ENCODE results near the gene MTF1. TPM values are rescaled to one million over a fixed set of nuclear protein-coding genes. Genes with fewer than 3 reads are reported as not detected.
A peak's percentile ranks its signal among the peaks of the same experiment; 100 is the strongest.
"Not testable (repeated sequence)": the region's sequence is repeated elsewhere in the genome, so short reads cannot be mapped to it uniquely, and the experiment has no call there.

MTF1 gene
- total RNA-seq, 5 donors from 2014 or later (not counting 1 experiment from before 2014, with no cell fraction given) = 23.6 to 29.9 (median 24.9) TPM

GRCh38 chr1:37778654-37779053 is 80.7 kb downstream of the MTF1 start:
- ChIA-PET POLR2A (no interaction called here), CTCF (no interaction called here)
- no peak overlapping the region for H3K27ac Mint-ChIP-seq

GRCh38 chr1:37776946-37777516 is 82.4 kb downstream of the MTF1 start:
- ATAC-seq (replicated peaks in 1 of 4) (no peak), DNase-seq (no peak)
- Mint-ChIP-seq H3K27me3 (peaks cover 19 to 22% of the 10 kb centered on the region in 2 donors), H3K9me3 (peaks cover 0 to 5% (median 0%) of the 10 kb centered on the region in 3 donors), H3K27ac (no peak overlapping the region), H3K4me1 (peaks cover 0 to 3% (median 3%) of the 10 kb centered on the region in 3 donors), H3K36me3 (no peaks in the 10 kb centered on the region), H3K4me3 (no peak overlapping the region)
- WGBS (ENCODE audit: insufficient coverage) = 30% methylated on average over 2 of the region's 4 CpGs
- Histone ChIP-seq H3K4me3 (ENCODE audit: control insufficient read depth in 1 of 2, extremely low read depth in 1 of 2, low read length in 1 of 2) (no peak overlapping the region), H3K27me3 (replicated peaks in 1 of 2; ENCODE audit: control insufficient read depth in 2 of 2, extremely low read depth in 1 of 2, insufficient read depth in 2 of 2, low read length in 1 of 2) (peaks cover 0 to 10% of the 10 kb centered on the region in 2 experiments), H3K36me3 (ENCODE audit: control insufficient read depth in 2 of 2, extremely low read depth in 1 of 2, insufficient read depth in 1 of 2, low read length in 1 of 2) (no peaks in the 10 kb centered on the region), H3K27ac (ENCODE audit: low read length) (no peak overlapping the region), H3K9me3 (no peaks in the 10 kb centered on the region), H3K4me1 (ENCODE audit: control insufficient read depth in 1 of 2, extremely low read depth in 1 of 2, insufficient read depth in 2 of 2, low read length in 2 of 2) (no peaks in the 10 kb centered on the region)
- ChIA-PET POLR2A (no interaction called here), CTCF (no interaction called here)

More at GRCh38 chr1:37778654-37779053, 80.7 kb downstream of the MTF1 start:
- Mint-ChIP-seq H3K4me3 (no peak overlapping the region), H3K4me1 (peaks cover 0 to 3% (median 3%) of the 10 kb centered on the region in 3 donors), H3K36me3 (no peaks in the 10 kb centered on the region), H3K9me3 (no peaks in the 10 kb centered on the region), H3K27me3 (peaks cover 10 to 13% of the 10 kb centered on the region in 2 donors)
- Histone ChIP-seq H3K27ac (ENCODE audit: low read length) (no peak overlapping the region), H3K4me1 (ENCODE audit: control insufficient read depth in 1 of 2, extremely low read depth in 1 of 2, insufficient read depth in 2 of 2, low read length in 2 of 2) (no peaks in the 10 kb centered on the region), H3K9me3 (no peaks in the 10 kb centered on the region), H3K36me3 (ENCODE audit: control insufficient read depth in 2 of 2, extremely low read depth in 1 of 2, insufficient read depth in 1 of 2, low read length in 1 of 2) (no peaks in the 10 kb centered on the region), H3K27me3 (replicated peaks in 1 of 2; ENCODE audit: control insufficient read depth in 2 of 2, extremely low read depth in 1 of 2, insufficient read depth in 2 of 2, low read length in 1 of 2) (peaks cover 0 to 15% of the 10 kb centered on the region in 2 experiments), H3K4me3 (ENCODE audit: control insufficient read depth in 1 of 2, extremely low read depth in 1 of 2, low read length in 1 of 2) (no peak overlapping the region)
- no peak for ATAC-seq (replicated peaks in 1 of 4)
- 91% methylated on average over 3 of the region's 3 CpGs for WGBS (ENCODE audit: insufficient coverage)
- DNase-seq = no peak

- peaks cover 20 to 23% of the 10 kb centered on the region in 2 experiments for H3K27me3 ChIP-seq (replicated peaks in 1 of 2; ENCODE audit: control insufficient read depth in 2 of 2, extremely low read depth in 1 of 2, insufficient read depth in 2 of 2, low read length in 1 of 2)
- H3K9me3 ChIP-seq; H3K4me3 ChIP-seq (ENCODE audit: control insufficient read depth in 1 of 2, extremely low read depth in 1 of 2, low read length in 1 of 2); H3K9me3 Mint-ChIP-seq; POLR2A ChIA-PET; H3K36me3 Mint-ChIP-seq; H3K4me1 Mint-ChIP-seq; ATAC-seq (replicated peaks in 1 of 4); DNase-seq; H3K4me3 Mint-ChIP-seq; H3K36me3 ChIP-seq (ENCODE audit: control insufficient read depth in 2 of 2, extremely low read depth in 1 of 2, insufficient read depth in 1 of 2, low read length in 1 of 2); H3K27ac ChIP-seq (ENCODE audit: low read length); H3K27ac Mint-ChIP-seq; CTCF ChIA-PET; H3K4me1 ChIP-seq (ENCODE audit: control insufficient read depth in 1 of 2, extremely low read depth in 1 of 2, insufficient read depth in 2 of 2, low read length in 2 of 2): not testable (repeated sequence)
- H3K27me3 Mint-ChIP-seq = peaks cover 49 to 52% of the 10 kb centered on the region in 2 donors
Measured at GRCh38 chr1:37771440-37771839, 88.0 kb downstream of the MTF1 start.

- DNase-seq = no peak
- peaks cover 27 to 50% of the 10 kb centered on the region in 2 experiments for H3K27me3 ChIP-seq (replicated peaks in 1 of 2; ENCODE audit: control insufficient read depth in 2 of 2, extremely low read depth in 1 of 2, insufficient read depth in 2 of 2, low read length in 1 of 2)
Measured at GRCh38 chr1:37767488-37767887, 91.9 kb downstream of the MTF1 start.

GRCh38 chr1:37765916-37766664 is 93.3 kb downstream of the MTF1 start:
- ATAC-seq (replicated peaks in 1 of 4) = peak in 1 of 4 experiments; percentile 46

More at GRCh38 chr1:37767488-37767887, 91.9 kb downstream of the MTF1 start:
- no peak for ATAC-seq (replicated peaks in 1 of 4)
- Histone ChIP-seq H3K36me3 (ENCODE audit: control insufficient read depth in 2 of 2, extremely low read depth in 1 of 2, insufficient read depth in 1 of 2, low read length in 1 of 2) (no peaks in the 10 kb centered on the region), H3K9me3 (no peaks in the 10 kb centered on the region), H3K4me1 (ENCODE audit: control insufficient read depth in 1 of 2, extremely low read depth in 1 of 2, insufficient read depth in 2 of 2, low read length in 2 of 2) (peaks cover 0 to 19% of the 10 kb centered on the region in 2 experiments), H3K27ac (ENCODE audit: low read length) (no peak overlapping the region), H3K4me3 (ENCODE audit: control insufficient read depth in 1 of 2, extremely low read depth in 1 of 2, low read length in 1 of 2) (no peak overlapping the region)
- H3K9me3 Mint-ChIP-seq = peaks cover 0 to 4% (median 0%) of the 10 kb centered on the region in 3 donors
- H3K4me3 Mint-ChIP-seq = no peak overlapping the region
- H3K36me3 Mint-ChIP-seq = no peaks in the 10 kb centered on the region
- ChIA-PET POLR2A (no interaction called here), CTCF (interaction anchor here in 1 of 2 donors (0.6 kb wide), 1 partner anchor 237 kb away, joined by 7 read pairs; no protein-coding TSS in a partner anchor)
- H3K4me1 Mint-ChIP-seq = peaks cover 16 to 20% (median 18%) of the 10 kb centered on the region in 3 donors
- H3K27me3 Mint-ChIP-seq = peaks cover 70 to 81% of the 10 kb centered on the region in 2 donors
- H3K27ac Mint-ChIP-seq = no peak overlapping the region
- no CpG with 5 or more reads among the region's 2 CpGs for WGBS (ENCODE audit: insufficient coverage)

GRCh38 chr1:37764888-37765441 is 94.4 kb downstream of the MTF1 start, which contains the start of gene EPHA10:
Gene EPHA10, minus strand, starts transcription at chr1:37765120. Its CDS starts 54 bp downstream, at chr1:37765066.
- peaks cover 0 to 19% of the 10 kb centered on the region in 2 experiments for H3K4me1 ChIP-seq (ENCODE audit: control insufficient read depth in 1 of 2, extremely low read depth in 1 of 2, insufficient read depth in 2 of 2, low read length in 2 of 2)
- ChIA-PET CTCF (no interaction called here), POLR2A (interaction anchor here in 1 of 2 donors (0.6 kb wide), 1 partner anchor 116 kb away, joined by 5 read pairs; no protein-coding TSS in a partner anchor)
- H3K4me1 Mint-ChIP-seq = peaks cover 16 to 20% (median 18%) of the 10 kb centered on the region in 3 donors
- H3K4me3 Mint-ChIP-seq = peak within 1 kb of the TSS in 1 of 3 donors; percentile 44
- H3K9me3 ChIP-seq = no peaks in the 10 kb centered on the region
- peaks cover 0 to 4% (median 0%) of the 10 kb centered on the region in 3 donors for H3K9me3 Mint-ChIP-seq
- H3K27ac Mint-ChIP-seq = no peak within 1 kb of the TSS
- DNase-seq (no peak), ATAC-seq (replicated peaks in 1 of 4) (no peak)
- H3K4me3 ChIP-seq (ENCODE audit: control insufficient read depth in 1 of 2, extremely low read depth in 1 of 2, low read length in 1 of 2) = peak within 1 kb of the TSS in 1 of 2 donors; percentile 23
- H3K27me3 Mint-ChIP-seq = peaks cover 60 to 77% of the 10 kb centered on the region in 2 donors
- no peaks in the 10 kb centered on the region for H3K36me3 Mint-ChIP-seq
- 13% methylated on average over 27 of the region's 33 CpGs for WGBS (ENCODE audit: insufficient coverage)
- peaks cover 27 to 66% of the 10 kb centered on the region in 2 experiments for H3K27me3 ChIP-seq (replicated peaks in 1 of 2; ENCODE audit: control insufficient read depth in 2 of 2, extremely low read depth in 1 of 2, insufficient read depth in 2 of 2, low read length in 1 of 2)
- no peaks in the 10 kb centered on the region for H3K36me3 ChIP-seq (ENCODE audit: control insufficient read depth in 2 of 2, extremely low read depth in 1 of 2, insufficient read depth in 1 of 2, low read length in 1 of 2)
- H3K27ac ChIP-seq (ENCODE audit: low read length) = no peak within 1 kb of the TSS

More at GRCh38 chr1:37765916-37766664, 93.3 kb downstream of the MTF1 start:
- H3K4me1 Mint-ChIP-seq = peaks cover 16 to 20% (median 18%) of the 10 kb centered on the region in 3 donors
- no peak overlapping the region for H3K27ac Mint-ChIP-seq
- POLR2A ChIA-PET = no interaction called here
- DNase-seq = peak in 1 of 35 experiments; percentile 6
- peaks cover 0 to 4% (median 0%) of the 10 kb centered on the region in 3 donors for H3K9me3 Mint-ChIP-seq
- Histone ChIP-seq H3K4me1 (ENCODE audit: control insufficient read depth in 1 of 2, extremely low read depth in 1 of 2, insufficient read depth in 2 of 2, low read length in 2 of 2) (peaks cover 0 to 19% of the 10 kb centered on the region in 2 experiments), H3K27ac (ENCODE audit: low read length) (no peak overlapping the region), H3K36me3 (ENCODE audit: control insufficient read depth in 2 of 2, extremely low read depth in 1 of 2, insufficient read depth in 1 of 2, low read length in 1 of 2) (no peaks in the 10 kb centered on the region), H3K4me3 (ENCODE audit: control insufficient read depth in 1 of 2, extremely low read depth in 1 of 2, low read length in 1 of 2) (no peak overlapping the region), H3K27me3 (replicated peaks in 1 of 2; ENCODE audit: control insufficient read depth in 2 of 2, extremely low read depth in 1 of 2, insufficient read depth in 2 of 2, low read length in 1 of 2) (peaks cover 30 to 61% of the 10 kb centered on the region in 2 experiments), H3K9me3 (no peaks in the 10 kb centered on the region)
- no peaks in the 10 kb centered on the region for H3K36me3 Mint-ChIP-seq
- H3K4me3 Mint-ChIP-seq = peak overlapping the region in 1 of 3 donors; percentile 44
- CTCF ChIA-PET = no interaction called here
- H3K27me3 Mint-ChIP-seq = peaks cover 71 to 85% of the 10 kb centered on the region in 2 donors
- 9% methylated on average over 17 of the region's 27 CpGs for WGBS (ENCODE audit: insufficient coverage)

Measured in T-cell (primary cell).